GM10266 (cell line): ENCODE results near the gene SDCCAG8.
A peak's percentile ranks its signal among the peaks of the same experiment; 100 is the strongest.

Experiments used
- DNase-seq: peaks from one replicate; pipeline ENCODE4 v3.0.0; 2012; ENCODE audit errors: extremely low spot score
- TF ChIP-seq, protein P1 (sequence below): IDR thresholded peaks from 2 replicates; pipeline ENCODE4 v1.5.1; 2012; ENCODE audit warnings: mild to moderate bottlenecking, low read depth; ENCODE audit not compliant: control insufficient read depth, insufficient read depth; ENCODE audit errors: missing control alignments

The SDCCAG8 gene

DNA sequence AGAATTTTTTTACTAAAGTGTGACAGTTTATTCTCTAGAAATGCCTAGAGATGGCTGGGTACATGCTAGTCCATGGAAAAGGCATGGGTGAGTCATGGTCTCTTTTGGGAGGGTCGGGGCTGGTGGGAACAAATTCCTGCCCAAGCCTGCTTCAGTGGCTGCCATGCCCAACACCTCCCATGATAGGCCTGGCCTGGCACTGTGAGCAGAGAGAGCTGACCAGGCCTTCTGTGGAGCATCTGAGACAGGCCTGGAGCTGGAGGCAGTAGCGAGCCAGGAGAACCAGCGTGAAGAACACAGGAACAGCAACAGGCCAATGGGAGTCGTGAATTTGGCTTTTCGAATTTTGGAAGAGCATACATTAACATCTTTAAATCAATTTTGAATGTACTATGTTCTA, 209.2 kb downstream of the SDCCAG8 start:
- TF ChIP-seq, protein P1, sequence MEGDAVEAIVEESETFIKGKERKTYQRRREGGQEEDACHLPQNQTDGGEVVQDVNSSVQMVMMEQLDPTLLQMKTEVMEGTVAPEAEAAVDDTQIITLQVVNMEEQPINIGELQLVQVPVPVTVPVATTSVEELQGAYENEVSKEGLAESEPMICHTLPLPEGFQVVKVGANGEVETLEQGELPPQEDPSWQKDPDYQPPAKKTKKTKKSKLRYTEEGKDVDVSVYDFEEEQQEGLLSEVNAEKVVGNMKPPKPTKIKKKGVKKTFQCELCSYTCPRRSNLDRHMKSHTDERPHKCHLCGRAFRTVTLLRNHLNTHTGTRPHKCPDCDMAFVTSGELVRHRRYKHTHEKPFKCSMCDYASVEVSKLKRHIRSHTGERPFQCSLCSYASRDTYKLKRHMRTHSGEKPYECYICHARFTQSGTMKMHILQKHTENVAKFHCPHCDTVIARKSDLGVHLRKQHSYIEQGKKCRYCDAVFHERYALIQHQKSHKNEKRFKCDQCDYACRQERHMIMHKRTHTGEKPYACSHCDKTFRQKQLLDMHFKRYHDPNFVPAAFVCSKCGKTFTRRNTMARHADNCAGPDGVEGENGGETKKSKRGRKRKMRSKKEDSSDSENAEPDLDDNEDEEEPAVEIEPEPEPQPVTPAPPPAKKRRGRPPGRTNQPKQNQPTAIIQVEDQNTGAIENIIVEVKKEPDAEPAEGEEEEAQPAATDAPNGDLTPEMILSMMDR, result no peak
- no peak for DNase-seq

DNA sequence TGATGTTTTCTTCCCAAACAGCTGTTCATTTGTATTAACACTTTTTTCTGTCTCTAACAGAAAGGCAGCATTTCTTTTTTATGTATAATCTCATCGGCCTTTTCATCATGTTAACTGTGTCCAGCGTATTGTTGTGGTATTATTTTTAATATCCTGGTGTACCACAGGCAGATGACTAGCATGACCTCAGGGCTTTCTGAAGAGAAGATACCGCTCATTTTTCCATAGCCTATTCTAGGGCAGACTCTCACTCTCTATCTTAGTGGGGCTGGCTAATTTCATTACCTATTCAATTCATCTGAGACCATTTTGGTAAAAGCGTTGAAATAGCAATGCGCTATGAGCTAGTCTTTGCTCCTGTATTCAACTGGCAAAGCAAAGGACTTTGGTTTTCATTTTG, 209.9 kb downstream of the SDCCAG8 start:
- TF ChIP-seq, protein P1, result no peak
- peak; percentile 27 for DNase-seq

DNA sequence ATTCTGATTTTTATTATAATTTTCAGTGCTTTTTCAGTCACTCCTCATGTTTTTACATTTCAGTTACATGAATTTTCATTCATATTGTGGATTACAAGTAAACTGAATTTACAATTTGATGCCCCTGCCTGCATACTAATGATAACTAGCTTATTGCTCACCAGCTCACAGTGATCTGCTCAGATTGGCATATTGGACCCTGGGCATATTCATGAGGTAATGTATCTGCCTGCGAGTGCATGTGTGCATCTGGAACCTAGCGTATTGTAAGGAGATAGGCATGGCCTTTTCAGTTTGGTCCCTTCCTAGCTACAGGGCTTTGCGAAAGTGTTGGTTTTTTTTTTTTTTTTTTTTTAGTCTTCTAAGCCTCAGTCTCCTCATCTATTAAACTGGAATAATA, 213.7 kb downstream of the SDCCAG8 start:
- TF ChIP-seq, protein P1, result no peak
- no peak for DNase-seq

DNA sequence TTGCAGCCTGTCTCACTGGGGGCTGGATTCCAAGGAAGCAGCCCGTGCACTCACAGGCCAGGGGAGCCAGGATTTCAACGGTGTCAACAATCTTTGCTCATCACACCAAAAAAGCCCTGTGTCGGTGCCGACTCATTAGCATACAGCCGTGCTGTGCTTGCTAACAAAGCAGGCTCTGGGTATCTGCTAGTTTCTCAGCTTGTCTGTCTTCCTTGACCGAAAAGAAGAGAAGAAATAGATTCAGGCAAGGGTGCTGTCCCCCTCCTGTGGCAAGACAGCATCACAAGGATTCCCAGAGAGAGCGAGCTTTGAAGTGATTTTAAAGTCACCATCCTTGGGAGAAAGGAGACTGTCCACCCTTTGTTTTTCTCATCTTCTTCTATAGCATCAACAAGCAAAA, 214.7 kb downstream of the SDCCAG8 start:
- DNase-seq, result no peak

DNA sequence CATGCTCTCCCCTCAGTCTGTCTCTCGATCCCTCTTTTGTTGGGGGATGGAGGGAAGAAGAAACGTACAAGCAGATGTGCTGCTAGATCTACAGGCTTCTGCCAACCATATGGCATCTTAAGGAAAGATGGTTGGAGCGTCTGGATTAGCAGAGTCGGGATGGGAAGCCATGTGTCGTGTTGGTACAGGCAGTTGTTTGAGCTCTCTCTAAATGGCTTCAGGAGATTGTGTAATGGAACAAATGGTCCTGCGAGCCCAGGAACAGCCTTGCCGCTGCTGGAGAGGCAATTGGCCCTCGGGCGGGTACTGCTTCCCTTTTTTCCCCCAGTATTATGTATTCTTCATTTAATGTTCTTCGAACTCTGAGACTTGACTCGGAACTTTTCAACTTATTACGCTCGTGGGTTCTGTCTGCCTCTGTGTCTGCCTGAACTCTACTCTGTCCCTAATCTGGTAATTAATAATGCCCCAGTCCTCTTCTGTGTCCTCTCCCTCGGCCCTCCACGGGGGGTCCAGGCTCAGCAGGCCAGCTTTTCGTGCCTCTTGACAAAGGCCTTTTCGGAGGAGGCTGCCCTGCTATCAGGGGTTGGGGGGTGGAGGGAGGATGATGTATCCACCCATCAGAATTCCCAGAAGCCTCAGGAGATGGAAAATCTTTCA, 215.3 kb downstream of the SDCCAG8 start:
- TF ChIP-seq, protein P1, result no peak
- no peak for DNase-seq

More for the DNA sequence above, 214.7 kb downstream of the SDCCAG8 start:
- TF ChIP-seq, protein P1, result no peak

DNA sequence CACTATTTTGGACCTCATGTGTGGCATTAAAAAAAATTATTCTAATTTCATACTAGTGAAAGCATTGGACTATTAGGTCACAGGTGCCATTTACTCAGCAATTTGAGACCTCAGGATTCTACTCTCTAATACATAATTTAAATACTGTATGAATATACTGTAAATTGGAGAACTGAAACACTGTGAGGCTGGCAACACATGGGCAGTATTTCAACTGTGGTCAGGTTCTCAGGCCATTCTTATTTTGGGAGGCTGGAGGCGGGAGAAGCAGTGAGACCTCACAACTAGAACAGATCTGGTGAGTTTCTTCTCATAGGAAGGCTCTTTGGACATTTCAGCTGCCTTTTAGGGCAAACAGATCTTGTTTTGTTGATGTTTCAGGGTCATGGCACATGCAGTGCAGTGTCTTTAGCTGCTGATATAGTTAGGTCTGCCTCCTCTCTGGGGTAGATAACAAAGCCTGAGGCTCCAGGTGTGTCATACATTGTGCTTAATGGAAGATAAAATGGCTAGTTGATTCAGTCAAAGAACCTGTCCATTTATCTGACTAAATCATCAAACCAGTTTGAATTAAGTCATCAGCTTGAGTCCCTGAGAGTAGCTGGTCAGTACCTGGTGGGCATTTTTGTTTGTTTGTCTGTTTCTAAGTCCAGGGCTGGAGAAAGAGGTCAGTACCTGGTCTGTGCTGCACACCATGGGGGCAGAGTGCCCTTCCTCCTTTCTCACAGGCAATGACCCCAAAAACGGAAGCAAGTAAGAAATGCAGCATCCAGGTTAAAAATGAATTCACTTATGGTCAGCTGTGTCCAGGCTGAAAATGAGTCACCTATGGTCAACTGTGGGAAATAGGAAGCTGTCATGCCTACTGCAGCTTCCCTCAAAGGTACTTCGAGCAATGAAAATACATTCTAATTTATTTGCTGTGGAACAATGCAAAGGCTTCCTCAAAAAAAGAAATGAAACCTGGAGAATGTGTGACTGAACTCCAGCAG, 216.2 kb downstream of the SDCCAG8 start:
- TF ChIP-seq, protein P1, result no peak
- peak; percentile 20 for DNase-seq
